ENCODE measurements around the gene AANAT.

AANAT gene

GRCh38 chr17:76420356-76421043 lies 46.9 kb upstream of the AANAT start (continued):
- TF ChIP-seq PATZ1 (CRISPR knock-in tag; IDR thresholded peaks at IDR 0.05; ENCODE audit: borderline replicate concordance) (no peak), ZFP30 (CRISPR knock-in tag; IDR thresholded peaks at IDR 0.05) (no peak), ZNF8 (CRISPR knock-in tag; IDR thresholded peaks at IDR 0.05) (no peak), GLIS3 (CRISPR knock-in tag; IDR thresholded peaks at IDR 0.05) (no peak), TOX (CRISPR knock-in tag; IDR thresholded peaks at IDR 0.05; ENCODE audit: borderline replicate concordance) (no peak), CSDC2 (CRISPR knock-in tag; IDR thresholded peaks at IDR 0.05) (no peak), ZNF70 (CRISPR knock-in tag; IDR thresholded peaks at IDR 0.05) (no peak), OSR1 (CRISPR knock-in tag; IDR thresholded peaks at IDR 0.05) (no peak)

GRCh38 chr17:76421044-76421407 lies 46.4 kb upstream of the AANAT start:
- no peak for TF ChIP-seq BACH2 (CRISPR knock-in tag; IDR thresholded peaks at IDR 0.05; ENCODE audit: borderline replicate concordance)
- no peak for ATAC-seq

- TF ChIP-seq ZFP30 (CRISPR knock-in tag; IDR thresholded peaks at IDR 0.05) (no peak), GLIS3 (CRISPR knock-in tag; IDR thresholded peaks at IDR 0.05) (no peak), ISL1 (CRISPR knock-in tag; IDR thresholded peaks at IDR 0.05) (no peak), TSHZ2 (CRISPR knock-in tag; IDR thresholded peaks at IDR 0.05) (no peak), CREB5 (CRISPR knock-in tag; IDR thresholded peaks at IDR 0.05; ENCODE audit: low read depth) (no peak), POU6F1 (CRISPR knock-in tag; IDR thresholded peaks at IDR 0.05; ENCODE audit: borderline replicate concordance, low read depth) (no peak), SNAI2 (CRISPR knock-in tag; IDR thresholded peaks at IDR 0.05) (no peak), ZFP3 (CRISPR knock-in tag; IDR thresholded peaks at IDR 0.05) (no peak), CSDC2 (CRISPR knock-in tag; IDR thresholded peaks at IDR 0.05) (no peak), BACH2 (CRISPR knock-in tag; IDR thresholded peaks at IDR 0.05; ENCODE audit: borderline replicate concordance) (no peak), RARB (CRISPR knock-in tag; IDR thresholded peaks at IDR 0.05) (no peak), ARNTL (CRISPR knock-in tag; IDR thresholded peaks at IDR 0.05; ENCODE audit: borderline replicate concordance, low read depth) (no peak), TCF4 (CRISPR knock-in tag; IDR thresholded peaks at IDR 0.05; ENCODE audit: borderline replicate concordance) (no peak), ZC3H10 (CRISPR knock-in tag; IDR thresholded peaks at IDR 0.05) (no peak), CSRNP3 (CRISPR knock-in tag; IDR thresholded peaks at IDR 0.05) (no peak)
- no peak for ATAC-seq
Measured at GRCh38 chr17:76422406-76422805, 45.0 kb upstream of the AANAT start.

Measured in SK-N-SH treated with all-trans-retinoic acid at 6 μM for 48 hours (cell line).